CD14-positive monocyte (primary cell): ENCODE data around the gene CENPV. TPM values are rescaled to one million over a fixed set of nuclear protein-coding genes. Genes with fewer than 3 reads are reported as not detected.

Source experiments
- DNase-seq, 3 donors: peaks; one replicate each; pipeline ENCODE4 v3.0.0-alpha.2; 2011 to 2022
- H2AFZ ChIP-seq: 2 replicates; pipeline ENCODE4 v1.6.0; 2012; ENCODE audit warnings: mild to moderate bottlenecking, low read depth, low read length, inconsistent platforms; ENCODE audit not compliant: insufficient read depth, poor library complexity, severe bottlenecking
- H3K27ac ChIP-seq, 2 donors: 1 replicate in 1 of 2; 2 replicates in 1 of 2; pipeline ENCODE4 v1.5.1; 2012 to 2013; ENCODE audit warnings: low read length in 2 of 2, control low read depth in 1 of 2, inconsistent platforms in 1 of 2, low read depth in 1 of 2, mild to moderate bottlenecking in 1 of 2
- H3K27me3 ChIP-seq, 2 donors: one replicate each; pipeline versions ENCODE4 v1.6.0 to v1.6.1; 2011 to 2013; ENCODE audit warnings: low read length in 2 of 2; ENCODE audit not compliant: control insufficient read depth in 2 of 2, insufficient read depth in 2 of 2
- H3K36me3 ChIP-seq, 2 donors: replicated peaks in 1 of 2; 1 replicate in 1 of 2; 2 replicates in 1 of 2; pipeline versions ENCODE4 v1.5.1 to v1.6.1; 2012 to 2013; ENCODE audit warnings: low read length in 2 of 2, control low read depth in 1 of 2, inconsistent platforms in 1 of 2, mild to moderate bottlenecking in 1 of 2; ENCODE audit not compliant: insufficient read depth in 2 of 2, control insufficient read depth in 1 of 2
- H3K4me1 ChIP-seq, 2 donors: 1 replicate in 1 of 2; 2 replicates in 1 of 2; pipeline versions ENCODE4 v1.5.1 to v1.6.1; 2012 to 2013; ENCODE audit warnings: low read length in 2 of 2, control low read depth in 1 of 2, inconsistent platforms in 1 of 2, mild to moderate bottlenecking in 1 of 2, moderate library complexity in 1 of 2; ENCODE audit not compliant: insufficient read depth in 2 of 2, control insufficient read depth in 1 of 2
- H3K4me2 ChIP-seq: replicated peaks from 2 replicates; pipeline ENCODE3; 2012; ENCODE audit warnings: low read length, moderate library complexity, mild to moderate bottlenecking; ENCODE audit not compliant: poor library complexity, severe bottlenecking; ENCODE audit errors: extremely low read depth
- H3K4me3 ChIP-seq, 3 experiments: fragments of 200-600 bp in 1 of 3; sonication (generic) in 1 of 3; replicated peaks in 1 of 3; 1 replicate in 2 of 3; 2 replicates in 1 of 3; pipeline ENCODE4 v1.5.1; 2011 to 2013; ENCODE audit warnings: low read length in 3 of 3, mild to moderate bottlenecking in 3 of 3, control low read depth in 2 of 3, low read depth in 2 of 3, inconsistent platforms in 1 of 3, moderate library complexity in 1 of 3
- H3K79me2 ChIP-seq: 2 replicates; pipeline ENCODE4 v1.6.0; 2012; ENCODE audit warnings: mild to moderate bottlenecking, control low read depth, inconsistent platforms, low read length, moderate library complexity; ENCODE audit not compliant: insufficient read depth
- H3K9ac ChIP-seq: 2 replicates; pipeline ENCODE4 v1.6.0; 2017; ENCODE audit warnings: low read length, mild to moderate bottlenecking; ENCODE audit not compliant: insufficient read depth, poor library complexity, severe bottlenecking
- H3K9me3 ChIP-seq, 2 donors: replicated peaks in 1 of 2; 1 replicate in 1 of 2; 2 replicates in 1 of 2; pipeline versions ENCODE4 v1.5.1 to v1.6.1; 2012 to 2013; ENCODE audit warnings: low read length in 2 of 2, control low read depth in 1 of 2; ENCODE audit not compliant: control insufficient read depth in 1 of 2, insufficient read depth in 1 of 2
- H4K20me1 ChIP-seq: 2 replicates; pipeline ENCODE4 v1.6.0; 2012; ENCODE audit warnings: mild to moderate bottlenecking, low read length, control low read depth, moderate library complexity; ENCODE audit not compliant: insufficient read depth
- H3K27ac Mint-ChIP-seq, 7 donors: one replicate each; pipeline ENCODE4 v1.8.0; 2020; ENCODE audit warnings: mild to moderate bottlenecking in 7 of 7, mixed read lengths in 7 of 7, moderate library complexity in 6 of 7, inconsistent platforms in 2 of 7
- H3K27me3 Mint-ChIP-seq, 3 donors: one replicate each; pipeline ENCODE4 v1.8.0; 2021 to 2022; ENCODE audit warnings: low read depth in 3 of 3, mild to moderate bottlenecking in 3 of 3, mixed read lengths in 3 of 3, moderate library complexity in 3 of 3, inconsistent platforms in 1 of 3
- H3K36me3 Mint-ChIP-seq, 2 donors: one replicate each; pipeline ENCODE4 v1.8.0; 2020; ENCODE audit warnings: mixed read lengths in 2 of 2, inconsistent platforms in 1 of 2, mild to moderate bottlenecking in 1 of 2
- H3K4me1 Mint-ChIP-seq: one replicate; pipeline ENCODE4 v1.8.0; 2020; ENCODE audit warnings: mild to moderate bottlenecking, mixed read lengths
- H3K4me3 Mint-ChIP-seq, 2 donors: one replicate each; pipeline ENCODE4 v1.8.0; 2020; ENCODE audit warnings: mild to moderate bottlenecking in 2 of 2, mixed read lengths in 2 of 2, moderate library complexity in 1 of 2
- H3K9me3 Mint-ChIP-seq, 7 donors: one replicate each; pipeline ENCODE4 v1.8.0; 2020 to 2022; ENCODE audit warnings: mixed read lengths in 7 of 7, mild to moderate bottlenecking in 6 of 7, moderate library complexity in 6 of 7, inconsistent platforms in 2 of 7
- CTCF ChIP-seq: fragments of 200-600 bp; IDR thresholded peaks from one replicate; pipeline ENCODE4 v1.8.0; 2022; ENCODE audit warnings: antibody characterized with exemption, mild to moderate bottlenecking
- WGBS: methylation state at CpG from one replicate; pipeline ENCODE4 v1.1.5; 2013; ENCODE audit warnings: missing lambda C conversion rate; ENCODE audit not compliant: insufficient coverage; 5-methylcytosine and 5-hydroxymethylcytosine counted together
- intact Hi-C, 2 donors: fragments of 100-400 bp; cut with micrococcal nuclease; formaldehyde crosslinking; loops; one replicate each; pipeline versions ENCODE4 v1.15.0 to v1.15.1; 2023
- polyA plus RNA-seq, 3 donors: library from polyadenylated mRNA; depleted of rRNA in 1 of 3; unstranded in 2 of 3; stranded (reverse) in 1 of 3; fragments of 300-500 nt in 2 of 3; fragments of >200 nt in 1 of 3; fragmentation: Illumina TruSeq in 2 of 3; gene quantifications; 1 replicate in 2 of 3; 2 replicates in 1 of 3; pipeline ENCODE4 v1.2.3, GENCODE V29; 2012 to 2021

CENPV gene
- polyA plus RNA-seq, 3 donors, result 0.50 to 1.1 (median 0.80) TPM

- Mint-ChIP-seq H3K27ac (no peak overlapping the region), H3K36me3 (peaks cover 12 to 17% of the 10 kb centered on the region in 2 donors), H3K27me3 (no peaks in the 10 kb centered on the region), H3K4me3 (no peak overlapping the region), H3K9me3 (peaks cover 0 to 3% (median 0%) of the 10 kb centered on the region in 7 donors), H3K4me1 (peaks cover 7% of the 10 kb centered on the region)
- Histone ChIP-seq H3K4me1 (peaks cover 0 to 3% of the 10 kb centered on the region in 2 donors), H3K36me3 (no peaks in the 10 kb centered on the region), H2AFZ (no peak overlapping the region), H3K4me2 (no peak overlapping the region), H3K4me3 (no peak overlapping the region), H3K79me2 (no peaks in the 10 kb centered on the region), H4K20me1 (no peaks in the 10 kb centered on the region), H3K27me3 (no peaks in the 10 kb centered on the region), H3K27ac (no peak overlapping the region), H3K9ac (no peak overlapping the region), H3K9me3 (no peaks in the 10 kb centered on the region)
- 93% methylated on average over 3 of the region's 3 CpGs for WGBS
- no peak for TF ChIP-seq CTCF
- intact Hi-C loops, result no loop called here
- no peak for DNase-seq
These were observed 52.7 kb downstream of the CENPV start for GRCh38 chr17:16300554-16300953.

GRCh38 chr17:16298140-16298662 is 55.1 kb downstream of the CENPV start:
- H3K4me1 ChIP-seq, result peaks cover 0 to 3% of the 10 kb centered on the region in 2 donors
- WGBS, result 100% methylated on average over 1 of the region's 1 CpG
- H4K20me1 ChIP-seq, result no peaks in the 10 kb centered on the region
- no peak overlapping the region for H2AFZ ChIP-seq
- no peak overlapping the region for H3K4me2 ChIP-seq
- Mint-ChIP-seq H3K36me3 (peaks cover 12 to 17% of the 10 kb centered on the region in 2 donors), H3K27me3 (peaks cover 0 to 1% (median 0%) of the 10 kb centered on the region in 3 donors), H3K27ac (peak overlapping the region in 1 of 7 donors; percentile 35), H3K9me3 (peaks cover 0 to 1% (median 0%) of the 10 kb centered on the region in 7 donors), H3K4me1 (peaks cover 7% of the 10 kb centered on the region), H3K4me3 (no peak overlapping the region)
- no peaks in the 10 kb centered on the region for H3K36me3 ChIP-seq
- no peak for DNase-seq
- no peaks in the 10 kb centered on the region for H3K79me2 ChIP-seq
- intact Hi-C loops, result no loop called here
- H3K9ac ChIP-seq, result no peak overlapping the region
- H3K4me3 ChIP-seq, result no peak overlapping the region
- no peaks in the 10 kb centered on the region for H3K27me3 ChIP-seq
- no peak for TF ChIP-seq CTCF
- H3K9me3 ChIP-seq, result no peaks in the 10 kb centered on the region
- no peak overlapping the region for H3K27ac ChIP-seq
